GM19455 (cell line): ENCODE measurements around the gene PARVB.

Experiments used
- ATAC-seq: cut with Tn5 transposase; IDR thresholded peaks from one replicate; pipeline ENCODE4 v1.9.1; 2021; ENCODE audit not compliant: unreplicated experiment

The PARVB gene

DNA sequence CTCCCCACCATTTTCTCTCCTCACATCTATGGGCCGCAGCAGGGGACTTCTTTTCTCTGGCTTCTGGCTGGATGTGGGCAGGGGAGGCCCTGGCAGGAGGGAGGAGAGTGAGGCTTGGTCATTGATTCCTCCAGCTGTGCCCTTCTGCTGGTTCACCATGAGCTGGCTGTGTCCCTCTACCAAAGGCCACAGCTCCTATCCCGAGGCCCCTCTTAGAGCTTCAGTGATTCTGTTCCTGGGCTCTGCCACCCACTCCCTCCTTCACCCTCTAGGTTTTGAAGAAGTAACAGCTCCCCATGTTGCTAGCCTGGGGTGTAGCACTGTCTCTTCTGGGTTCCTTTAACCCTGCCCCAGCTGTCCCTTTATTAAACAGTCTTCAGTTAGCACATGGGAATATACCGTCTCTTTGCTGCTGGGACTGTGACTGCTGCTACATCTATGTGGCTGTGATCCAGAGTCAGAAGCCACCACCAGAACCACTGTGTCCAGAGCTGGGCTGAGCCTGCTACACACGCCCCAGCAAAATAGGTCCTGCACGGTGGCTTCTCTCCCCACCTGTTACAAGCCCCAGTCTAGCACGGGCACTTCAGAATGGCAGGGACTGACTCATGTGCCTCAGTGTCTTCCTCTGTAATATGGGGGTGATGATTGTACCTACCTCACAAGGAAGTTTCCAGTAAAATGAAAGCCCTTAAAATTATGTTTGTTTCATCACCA is 156.0 kb downstream of the PARVB start:
- ATAC-seq: no peak

DNA sequence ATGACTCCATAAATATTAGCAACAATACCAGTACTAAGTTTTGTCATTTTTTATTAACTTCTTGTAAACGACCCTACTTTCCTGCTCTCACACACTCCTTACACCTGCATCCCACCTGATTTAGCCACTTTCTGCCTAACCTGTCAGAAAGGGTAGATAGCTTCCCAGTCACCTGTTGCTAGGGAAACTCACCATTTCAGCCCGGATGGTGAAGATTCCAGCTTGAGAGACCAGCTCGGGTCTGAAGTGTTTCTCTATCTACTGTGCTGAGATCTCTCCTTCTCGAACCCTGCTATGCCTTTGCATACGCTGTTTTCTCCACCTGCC is 156.6 kb downstream of the PARVB start, which contains the start of gene PARVG:
PARVG (plus strand) TSS at position 220 of the 327 bp plus-strand sequence. CDS start 2,405 bp downstream, outside the sequence.
- no peak for ATAC-seq

DNA sequence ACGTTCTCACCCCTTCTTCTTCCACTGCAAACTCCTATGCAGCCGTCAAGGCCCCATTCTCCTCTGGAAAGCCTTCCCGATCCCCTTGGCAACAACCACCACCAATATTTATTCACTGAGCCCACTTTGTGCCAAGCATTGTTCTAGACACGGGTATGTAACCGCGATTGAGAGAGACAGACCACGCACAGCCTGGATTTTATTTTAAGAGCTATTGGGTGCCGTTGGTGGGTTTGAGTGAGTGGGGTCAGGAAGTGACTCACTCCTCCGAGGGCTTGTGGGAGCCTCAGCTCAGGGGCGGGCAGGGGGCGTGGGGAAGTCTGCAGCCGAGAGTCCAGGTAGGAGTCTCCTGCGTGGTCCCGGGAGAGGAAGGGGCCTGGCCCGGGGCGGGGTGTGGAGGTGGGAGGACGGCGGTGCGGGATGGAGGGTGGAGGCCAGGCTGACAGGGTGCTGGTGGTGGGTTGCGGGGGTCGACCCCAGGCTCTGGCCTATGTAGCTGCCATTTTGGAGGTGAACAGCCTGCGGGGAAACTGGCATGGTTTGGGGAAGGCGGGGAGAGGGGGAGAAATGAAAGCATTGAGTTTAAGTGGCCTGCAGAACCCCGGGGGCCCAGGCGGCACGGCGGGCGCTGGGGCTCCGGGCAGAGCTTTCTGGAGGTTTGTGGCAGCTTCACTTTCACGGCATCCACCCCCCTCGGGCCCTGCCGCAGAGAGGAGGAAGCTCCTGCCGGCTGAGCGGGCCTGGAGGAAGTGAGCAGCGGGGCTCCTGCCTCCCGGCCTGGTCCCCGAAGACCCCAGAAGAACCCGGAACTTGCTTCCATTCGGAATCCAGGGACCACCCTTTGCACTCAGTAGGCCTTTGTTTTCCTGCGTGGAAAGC is 157.2 kb downstream of the PARVB start:
- ATAC-seq: no peak

DNA sequence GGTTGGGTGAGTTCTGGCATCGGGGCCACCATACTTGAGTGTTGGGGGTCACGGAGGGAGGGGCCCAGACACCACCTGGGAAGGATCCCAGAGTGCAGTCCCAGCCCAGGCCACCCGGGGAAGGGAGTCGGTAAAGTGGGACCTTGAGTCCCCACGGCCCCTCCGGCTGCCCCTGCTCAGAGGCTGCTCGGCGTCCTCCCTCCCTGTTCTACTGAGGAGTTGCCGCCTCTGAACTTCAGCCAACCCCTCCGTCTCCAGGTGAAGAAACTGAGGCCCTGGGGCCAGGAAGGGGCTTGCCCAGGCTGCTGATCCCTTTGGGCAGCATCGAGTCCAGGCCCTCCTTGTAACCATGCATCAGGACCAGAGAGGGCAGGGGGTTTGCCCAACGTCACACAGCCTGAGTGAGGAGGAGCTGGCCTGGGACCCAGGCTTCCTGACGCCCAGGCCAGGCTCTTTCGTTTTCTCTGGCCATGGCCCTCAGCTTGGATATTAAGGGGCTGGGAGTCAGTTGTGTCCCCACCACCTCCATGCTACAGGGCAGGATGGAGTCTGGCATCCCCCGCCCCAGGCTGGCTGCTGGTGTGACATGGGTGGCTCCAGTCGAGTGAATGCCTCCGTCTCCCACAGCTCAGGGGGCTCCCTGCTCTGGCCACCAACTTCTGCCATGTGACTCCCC is 157.9 kb downstream of the PARVB start:
- ATAC-seq: no peak

DNA sequence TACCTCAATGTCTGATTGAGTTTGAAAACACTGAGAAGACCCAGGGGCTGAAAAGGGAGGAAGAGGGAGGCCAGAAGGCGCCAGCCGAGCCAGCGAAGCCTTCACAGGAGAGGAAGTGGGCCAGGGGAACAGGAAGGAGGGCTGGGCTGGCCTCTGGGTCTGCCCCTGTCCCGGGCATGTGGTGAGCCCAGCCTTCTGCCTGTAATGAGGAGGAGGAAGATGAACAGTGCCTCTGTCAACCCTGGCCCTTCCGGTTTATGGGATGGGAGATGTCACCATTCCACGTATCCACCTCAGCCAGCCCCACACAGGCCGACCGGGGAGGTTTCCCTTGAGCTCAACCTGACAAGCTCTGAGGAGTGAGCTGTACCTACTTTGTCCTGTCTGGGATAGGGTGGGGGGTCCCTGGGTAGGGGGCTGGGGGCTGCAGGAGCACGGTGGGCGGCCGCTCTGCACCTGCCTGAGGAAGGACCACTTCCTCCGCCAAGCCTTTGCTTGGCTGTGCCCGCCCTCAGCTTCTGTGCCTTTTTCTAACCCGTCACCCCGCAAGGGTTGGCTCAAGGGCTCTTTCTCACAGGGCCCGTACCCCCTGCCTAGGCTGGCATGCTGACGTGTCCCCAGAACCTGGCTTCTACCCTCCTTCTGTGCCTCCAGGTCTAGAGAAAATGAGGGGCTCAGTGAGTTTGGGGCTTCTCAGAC is 158.6 kb downstream of the PARVB start:
- ATAC-seq: no peak

DNA sequence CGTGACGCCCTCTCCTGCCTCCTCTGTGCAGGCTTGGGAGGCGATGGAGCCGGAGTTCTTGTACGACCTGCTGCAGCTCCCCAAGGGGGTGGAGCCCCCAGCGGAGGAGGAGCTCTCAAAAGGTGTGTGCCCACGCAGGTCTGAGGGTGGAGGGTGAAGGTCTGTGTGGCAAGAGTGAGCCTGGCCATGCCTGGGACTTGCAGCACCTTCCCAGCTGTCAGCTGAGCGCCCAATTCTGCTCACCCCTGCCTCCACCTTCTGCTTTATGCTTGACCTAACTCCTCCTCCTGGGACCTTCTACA is 159.1 kb downstream of the PARVB start:
- no peak for ATAC-seq

DNA sequence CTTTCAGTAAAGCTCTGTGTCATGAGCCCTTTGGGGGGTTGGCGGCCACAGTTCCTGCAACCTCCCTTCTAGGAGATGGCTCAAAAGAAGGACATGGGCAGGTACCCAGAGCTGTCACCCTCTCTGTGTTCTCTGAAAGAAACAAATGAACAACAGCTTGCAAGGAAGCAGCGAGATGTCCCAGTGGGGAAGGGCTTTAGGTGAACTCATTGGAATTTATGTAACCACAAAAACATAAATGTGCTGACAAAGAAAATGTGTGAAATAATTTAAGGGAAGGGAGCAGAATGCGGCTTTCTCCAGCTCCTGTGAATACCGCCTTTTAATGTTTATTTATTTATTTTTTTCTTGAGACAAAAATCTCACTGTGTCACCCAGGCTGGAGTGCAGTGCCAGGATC is 159.9 kb downstream of the PARVB start:
- no peak for ATAC-seq

DNA sequence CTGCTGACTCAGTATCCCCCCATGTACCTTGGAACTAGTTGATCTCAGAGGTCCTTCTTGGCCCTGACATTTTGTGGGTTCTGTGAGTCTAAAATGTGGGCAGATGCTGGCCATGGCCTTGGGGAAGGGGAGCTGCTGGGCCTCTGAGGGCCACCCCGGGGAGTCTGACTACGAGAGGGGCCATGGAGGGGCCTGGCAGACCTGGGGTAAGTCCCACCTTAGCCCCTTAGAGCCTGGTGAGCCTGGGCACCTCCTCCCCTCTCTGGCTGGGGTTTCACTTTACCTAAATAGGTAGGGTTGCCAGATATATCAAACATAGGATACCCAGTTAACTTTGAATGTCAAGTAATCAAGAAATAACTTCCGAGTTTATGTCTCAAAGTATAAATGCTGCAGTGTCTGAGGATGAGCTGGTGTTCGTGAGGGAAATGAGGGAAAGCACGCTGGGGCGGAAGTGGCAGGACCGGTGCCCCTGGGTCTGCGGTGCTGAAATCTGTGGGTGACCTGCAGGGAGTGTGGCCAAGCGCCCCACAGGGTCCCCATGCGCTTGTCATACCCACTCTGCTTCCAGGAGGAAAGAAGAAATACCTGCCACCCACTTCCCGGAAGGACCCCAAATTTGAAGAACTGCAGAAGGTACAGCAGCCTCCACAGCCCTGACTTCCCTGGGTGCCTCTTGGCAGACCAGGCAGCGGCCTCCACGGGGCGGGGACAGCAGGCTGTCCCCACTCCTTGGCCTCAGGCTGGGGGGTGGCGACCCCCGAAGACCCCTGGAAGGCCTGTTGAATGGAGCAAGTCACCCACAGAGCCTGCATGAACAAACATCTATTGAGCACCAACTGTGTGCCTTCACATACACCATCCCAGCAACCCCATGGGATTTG is 161.4 kb downstream of the PARVB start:
- ATAC-seq: no peak

DNA sequence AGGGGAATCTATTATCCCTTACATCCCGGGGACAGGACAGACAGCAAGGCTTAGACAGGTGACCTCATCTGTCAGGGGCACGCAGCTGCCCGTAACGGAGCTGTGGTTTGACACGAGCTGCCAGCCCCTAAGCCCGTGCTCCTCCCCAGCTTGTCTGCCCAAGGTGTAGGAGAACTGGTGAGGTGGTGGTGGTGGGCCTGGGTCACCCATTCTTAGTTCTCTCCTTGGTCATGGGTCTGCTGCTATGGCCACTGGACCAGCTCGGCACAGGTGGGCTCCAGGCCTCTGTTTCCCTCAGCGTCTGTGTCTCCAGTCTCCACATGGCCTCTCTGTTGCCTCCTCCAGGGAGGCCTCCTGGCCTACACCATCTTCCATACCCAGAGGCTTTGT is 162.0 kb downstream of the PARVB start:
- no peak for ATAC-seq

DNA sequence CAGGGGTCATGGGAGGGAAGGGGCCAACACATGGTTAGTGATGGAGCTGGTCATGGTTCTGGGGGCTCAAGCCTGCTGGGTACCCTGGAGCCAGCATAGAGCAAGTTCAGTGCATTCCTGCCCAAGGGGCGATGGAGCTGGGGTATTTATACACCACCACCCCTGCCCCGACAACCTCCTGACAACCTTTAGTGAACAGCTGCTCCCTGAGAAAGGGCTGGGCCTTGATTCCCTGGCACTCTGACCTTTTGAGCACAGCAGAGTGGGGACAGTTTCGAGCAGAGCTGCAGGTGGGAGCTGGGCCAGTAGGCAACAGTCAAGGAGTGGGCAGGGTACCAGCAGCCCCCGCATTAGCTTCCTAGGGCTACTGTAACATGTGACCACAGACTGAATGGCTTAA is 162.6 kb downstream of the PARVB start:
- no peak for ATAC-seq

DNA sequence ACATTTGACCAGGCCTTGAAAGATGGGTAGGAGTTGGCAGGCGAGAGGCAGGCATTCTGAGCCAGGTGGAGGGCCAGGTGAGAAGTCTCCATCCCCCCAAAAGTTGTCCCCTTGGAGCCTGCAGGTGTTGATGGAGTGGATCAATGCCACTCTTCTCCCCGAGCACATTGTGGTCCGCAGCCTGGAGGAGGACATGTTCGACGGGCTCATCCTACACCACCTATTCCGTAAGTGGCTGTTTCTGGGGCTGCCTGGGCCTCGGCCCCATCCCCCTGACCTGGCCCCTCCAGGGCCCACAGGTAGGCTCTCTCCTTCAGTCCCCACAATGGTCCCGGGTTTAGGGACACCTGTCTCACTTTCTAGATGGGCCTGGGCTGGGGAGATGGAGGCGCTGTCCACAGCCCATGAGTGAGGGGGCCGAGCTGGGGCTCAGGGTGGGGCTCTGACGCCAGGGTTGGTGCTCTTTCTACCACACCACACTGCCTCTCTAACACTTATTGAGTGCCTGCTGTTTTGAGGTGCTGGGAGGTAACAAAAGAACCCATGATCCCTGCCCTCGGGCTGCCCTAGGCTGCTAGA is 163.6 kb downstream of the PARVB start:
- ATAC-seq: no peak

DNA sequence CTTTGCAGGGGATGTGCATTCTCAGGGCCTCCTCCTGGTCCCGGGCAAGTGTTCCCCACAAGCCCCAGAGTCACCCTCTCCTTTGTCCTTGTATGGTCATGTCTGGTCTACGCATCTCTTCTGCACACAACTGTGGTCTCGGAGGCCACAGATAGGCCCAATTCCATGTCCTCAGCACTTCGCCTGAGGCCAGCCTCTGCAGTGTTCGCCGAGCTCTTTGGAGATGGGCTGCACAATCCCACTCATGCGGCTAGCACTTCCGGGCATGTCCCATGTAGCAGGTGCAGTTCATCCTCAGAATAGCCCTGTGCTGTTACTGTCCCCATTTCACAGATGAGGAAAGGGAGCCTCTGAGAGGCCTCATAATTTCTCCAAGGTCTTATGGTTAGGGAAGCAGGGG is 164.2 kb downstream of the PARVB start:
- ATAC-seq: no peak

DNA sequence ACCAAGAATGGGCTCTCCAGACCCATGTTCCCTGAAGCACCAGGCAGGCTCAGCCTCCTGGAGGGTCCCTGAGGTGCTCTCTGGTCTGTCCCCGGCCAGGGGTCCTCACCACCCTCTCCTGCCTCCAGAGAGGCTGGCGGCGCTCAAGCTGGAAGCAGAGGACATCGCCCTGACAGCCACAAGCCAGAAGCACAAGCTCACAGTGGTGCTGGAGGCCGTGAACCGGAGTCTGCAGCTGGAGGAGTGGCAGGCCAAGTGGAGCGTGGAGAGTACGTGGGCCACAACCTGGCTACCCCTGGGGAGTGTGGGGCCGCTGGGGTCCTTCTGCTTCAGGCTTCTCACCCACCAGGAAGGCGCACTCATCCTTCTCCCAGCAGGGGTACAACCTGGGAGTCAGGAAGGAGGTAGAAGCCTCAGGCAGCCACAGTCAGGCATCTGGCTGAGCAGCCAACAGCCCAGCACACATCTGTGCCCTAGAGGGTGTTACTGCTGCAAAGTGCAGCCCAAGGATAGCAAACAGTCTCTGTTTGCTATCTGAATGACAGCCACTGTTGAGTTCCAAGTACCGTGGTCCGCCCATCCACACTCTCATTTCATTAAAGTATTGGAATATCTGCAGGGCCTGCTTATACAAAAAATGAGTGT is 165.0 kb downstream of the PARVB start:
- ATAC-seq: no peak

DNA sequence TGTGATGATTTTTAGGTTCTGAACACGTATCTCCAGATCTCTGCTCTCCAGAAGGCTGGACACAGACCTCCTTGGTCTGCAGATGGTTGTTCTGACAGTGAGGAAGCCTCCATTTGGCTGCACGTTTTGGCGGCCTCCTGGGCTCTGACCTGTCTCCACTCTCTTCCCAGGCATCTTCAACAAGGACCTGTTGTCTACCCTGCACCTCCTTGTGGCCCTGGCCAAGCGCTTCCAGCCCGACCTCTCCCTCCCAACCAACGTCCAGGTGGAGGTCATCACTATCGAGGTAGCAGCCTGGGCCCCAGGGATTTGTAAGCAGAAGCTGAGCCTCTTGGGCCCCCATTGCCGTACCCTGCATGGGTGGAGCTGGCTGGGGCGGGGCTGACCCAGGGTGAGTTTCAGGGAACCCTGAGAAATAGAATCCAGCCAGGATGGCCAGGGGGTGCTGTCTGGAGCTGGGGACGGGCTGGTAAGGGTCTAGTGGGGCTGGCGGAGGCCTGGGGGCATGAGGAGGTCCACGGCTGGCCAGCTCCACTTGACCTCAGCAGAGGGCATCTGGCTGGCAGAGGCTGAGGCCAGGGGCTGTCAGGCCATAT is 166.4 kb downstream of the PARVB start:
- no peak for ATAC-seq

DNA sequence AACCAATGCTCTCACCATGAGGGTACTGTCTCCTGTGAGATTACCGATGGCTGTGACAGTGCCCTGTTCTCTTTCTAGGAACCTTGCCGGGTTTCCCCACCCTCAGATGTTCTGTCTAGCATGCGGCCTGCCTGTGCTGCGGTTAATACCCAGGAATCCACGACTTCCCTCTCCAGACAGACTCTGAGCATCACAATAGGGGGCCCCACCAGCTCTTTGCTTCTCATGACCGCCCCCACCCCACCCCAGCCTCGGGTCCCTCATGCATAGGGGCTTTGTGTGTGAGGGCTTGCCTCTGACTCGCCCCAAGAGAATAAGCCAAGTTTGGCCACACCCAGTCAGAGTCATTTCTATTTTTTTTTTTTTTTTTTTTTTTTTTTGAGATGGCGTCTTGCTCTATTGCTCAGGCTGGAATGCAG is 166.9 kb downstream of the PARVB start:
- ATAC-seq: no peak

DNA sequence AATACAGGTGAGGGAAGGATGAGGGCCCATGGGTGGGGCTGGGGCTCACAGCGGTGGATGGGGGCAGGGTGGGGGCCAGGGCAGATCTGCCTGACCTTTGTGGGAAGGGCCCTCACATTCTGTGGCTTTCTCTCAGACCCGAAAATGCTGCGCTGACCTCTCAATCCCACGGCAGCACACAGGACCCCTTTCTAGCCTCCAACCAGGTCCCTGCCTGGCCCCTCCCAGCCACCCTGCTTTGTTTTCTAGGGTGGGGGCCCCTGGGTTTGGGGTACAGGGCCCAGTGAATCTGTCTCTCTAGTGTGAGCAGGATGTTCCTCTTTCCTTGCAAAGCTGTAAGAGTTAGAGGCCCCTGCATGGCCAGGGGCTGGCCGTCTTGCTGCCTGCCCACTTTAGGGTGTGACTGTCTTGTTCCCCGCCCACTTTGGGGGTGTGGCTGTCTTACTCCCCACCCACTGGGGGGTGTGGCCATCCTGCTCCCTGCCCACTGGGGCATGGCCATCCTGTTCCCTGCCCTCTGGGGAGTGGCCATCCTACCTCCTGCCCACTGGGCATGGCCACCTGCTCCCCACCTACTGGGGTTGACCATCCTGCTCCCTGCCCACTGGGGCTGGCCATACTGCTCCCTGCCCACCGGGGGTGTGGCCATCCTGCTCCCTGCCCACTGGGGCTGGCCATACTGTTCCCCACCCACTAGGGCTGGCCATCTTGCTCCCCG is 168.2 kb downstream of the PARVB start:
- ATAC-seq: no peak

DNA sequence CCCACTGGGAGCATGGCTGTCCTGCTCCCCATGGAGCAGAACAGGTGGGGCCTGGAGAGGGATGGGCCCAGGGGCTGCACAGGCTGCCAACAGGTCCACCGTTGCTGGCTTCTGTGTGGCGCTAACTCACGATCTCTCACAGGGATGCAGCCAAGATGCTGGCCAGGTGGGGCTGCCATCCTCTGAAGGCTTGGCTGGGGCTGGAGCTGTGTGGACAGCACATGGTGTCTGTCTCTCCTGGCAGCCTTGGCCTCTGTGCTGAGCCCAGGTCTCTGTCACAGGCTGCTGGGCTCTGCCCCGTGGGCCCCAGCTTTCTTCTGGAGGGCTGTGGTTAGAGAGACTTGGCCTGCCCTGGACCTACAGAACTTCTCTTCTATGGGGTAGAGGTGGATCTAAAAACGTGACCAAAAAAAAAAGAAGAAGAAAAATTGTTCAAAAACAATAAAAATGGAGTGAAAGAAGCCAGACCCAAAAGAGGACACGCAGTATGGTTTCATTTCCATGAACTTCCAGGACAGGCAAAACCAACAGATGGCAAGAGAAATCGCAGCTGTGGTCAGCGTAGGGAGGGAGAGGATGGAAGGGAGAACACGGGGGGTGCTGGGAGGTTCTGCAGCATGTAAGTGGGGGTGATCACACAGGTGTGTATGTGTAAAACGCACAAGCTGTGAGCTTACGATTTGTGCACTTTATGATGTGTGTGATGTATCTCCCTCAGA is 168.9 kb downstream of the PARVB start:
- no peak for ATAC-seq

DNA sequence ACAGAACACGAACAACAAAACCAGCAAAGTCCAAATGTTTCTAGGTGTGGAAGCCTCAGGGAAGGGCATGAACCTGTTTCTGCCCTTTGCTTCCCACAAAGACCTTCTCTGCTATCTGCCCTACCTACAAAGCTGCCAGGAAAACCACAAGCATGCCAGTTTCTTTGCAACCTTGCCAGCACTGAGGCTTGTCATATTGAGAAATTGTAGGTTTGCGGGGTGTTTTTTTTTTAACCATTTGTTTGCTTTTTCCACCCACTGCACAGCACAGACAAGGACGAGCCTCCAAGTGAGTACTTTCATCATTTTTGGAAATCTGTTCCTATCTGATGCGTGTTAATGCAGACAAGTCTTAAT is 169.4 kb downstream of the PARVB start:
- no peak for ATAC-seq
